HFF-Myc (cell line): ENCODE data around the gene SCCPDH.

Experiments
- DNase-seq: peaks from one replicate; pipeline ENCODE4 v3.0.0-alpha.2; 2011; ENCODE audit warnings: low read depth; ENCODE audit errors: extremely low read depth
- H3K4me3 ChIP-seq: replicated peaks from 2 replicates; pipeline ENCODE4 v1.5.1; 2011; ENCODE audit warnings: low read depth, mild to moderate bottlenecking, control low read depth, low read length
- CTCF ChIP-seq: IDR thresholded peaks from 2 replicates; pipeline ENCODE4 v1.5.1; 2012; ENCODE audit warnings: mild to moderate bottlenecking, low read depth, low read length, control low read depth; ENCODE audit errors: missing control alignments

SCCPDH gene

GRCh38 chr1:246778663-246779062 lies 54.5 kb downstream of the SCCPDH start:
- H3K4me3 ChIP-seq = no peak overlapping the region
- DNase-seq = no peak
- no peak for TF ChIP-seq CTCF

- no peak overlapping the region for H3K4me3 ChIP-seq
- no peak for TF ChIP-seq CTCF
- no peak for DNase-seq
These were observed 55.5 kb downstream of the SCCPDH start for GRCh38 chr1:246779561-246780175.

GRCh38 chr1:246780264-246780663 lies 56.1 kb downstream of the SCCPDH start:
- no peak for TF ChIP-seq CTCF
- no peak overlapping the region for H3K4me3 ChIP-seq
- DNase-seq = no peak

- TF ChIP-seq CTCF = no peak
These were observed 57.0 kb downstream of the SCCPDH start for GRCh38 chr1:246781212-246781611.

GRCh38 chr1:246782120-246782900 lies 58.1 kb downstream of the SCCPDH start:
- peak; percentile 73 for DNase-seq
- no peak for TF ChIP-seq CTCF
- no peak overlapping the region for H3K4me3 ChIP-seq

More at GRCh38 chr1:246781212-246781611, 57.0 kb downstream of the SCCPDH start:
- H3K4me3 ChIP-seq = no peak overlapping the region
- no peak for DNase-seq

- peak; percentile 74 for DNase-seq
- peak overlapping the region; percentile 23 for H3K4me3 ChIP-seq
- TF ChIP-seq CTCF = no peak
These were observed 60.6 kb downstream of the SCCPDH start for GRCh38 chr1:246784621-246785493.
